SK-N-MC (cell line): ENCODE results near the gene PMAIP1.

Experiments used
- DNase-seq: peaks from one replicate; pipeline ENCODE4 v3.0.0-alpha.2; 2011; ENCODE audit warnings: low read depth, low spot score
- H3K27ac ChIP-seq: fragments of 200-600 bp; sonication (generic); 2 replicates; pipeline ENCODE4 v1.5.1; 2016; ENCODE audit warnings: mixed run types
- H3K36me3 ChIP-seq: fragments of 200-600 bp; sonication (generic); 2 replicates; pipeline ENCODE4 v1.6.1; 2017; ENCODE audit warnings: antibody characterized with exemption, low read length, mixed read lengths; ENCODE audit not compliant: insufficient read depth
- H3K4me3 ChIP-seq: fragments of 200-600 bp; sonication (generic); 2 replicates; pipeline ENCODE4 v1.5.1; 2016
- H3K9ac ChIP-seq: fragments of 200-600 bp; sonication (generic); 2 replicates; pipeline ENCODE4 v1.8.0; 2017; ENCODE audit warnings: mixed run types, mixed read lengths; ENCODE audit not compliant: insufficient read length
- H3K9me3 ChIP-seq: fragments of 200-600 bp; sonication (generic); 2 replicates; pipeline ENCODE4 v1.6.1; 2017; ENCODE audit warnings: low read depth, mild to moderate bottlenecking, antibody characterized with exemption, low read length, moderate library complexity, mixed read lengths
- EZH2 ChIP-seq: fragments of 200-600 bp; sonication (generic); IDR thresholded peaks from one replicate; pipeline ENCODE4 v1.6.1; 2017; ENCODE audit warnings: antibody characterized with exemption
- FOXP2 ChIP-seq: optimal IDR thresholded peaks from 2 replicates; pipeline ENCODE3; 2011; ENCODE audit warnings: mild to moderate bottlenecking, moderate library complexity; ENCODE audit not compliant: insufficient read depth; ENCODE audit errors: extremely low read length, control extremely low read depth
- POLR2AphosphoS5 ChIP-seq: IDR thresholded peaks from 2 replicates; pipeline ENCODE4 v1.6.1; 2012; ENCODE audit warnings: mild to moderate bottlenecking, low read depth, low read length, borderline replicate concordance

Gene PMAIP1

GRCh38 chr18:59905686-59906091 is 5.9 kb downstream of the PMAIP1 start:
- Histone ChIP-seq H3K9ac (no peak overlapping the region), H3K27ac (no peak overlapping the region), H3K9me3 (no peaks in the 10 kb centered on the region), H3K36me3 (peaks cover 18% of the 10 kb centered on the region), H3K4me3 (no peak overlapping the region)
- DNase-seq = no peak
- TF ChIP-seq EZH2 = no peak
- no peak for TF ChIP-seq POLR2AphosphoS5

DNA sequence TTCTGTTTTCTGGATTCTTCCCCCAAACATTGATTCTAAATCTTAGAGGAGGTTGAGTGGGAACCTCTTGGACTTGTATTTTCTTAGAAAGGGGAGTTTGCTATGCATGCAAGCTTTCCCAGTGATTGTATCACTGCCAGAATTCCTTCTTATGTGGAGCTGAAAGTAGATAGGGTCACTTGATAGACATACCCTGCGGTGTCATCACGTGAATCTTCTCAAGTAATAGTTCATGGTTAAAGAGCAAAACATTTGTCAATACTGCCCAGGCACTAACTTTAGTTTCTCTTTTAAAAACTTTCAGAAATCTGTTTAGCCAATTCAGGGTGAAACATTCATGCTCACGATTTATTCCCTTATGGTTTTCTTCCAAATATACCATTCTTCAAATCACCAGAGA is 6.4 kb downstream of the PMAIP1 start:
- no peaks in the 10 kb centered on the region for H3K9me3 ChIP-seq
- no peak overlapping the region for H3K9ac ChIP-seq
- DNase-seq = no peak
- no peak overlapping the region for H3K4me3 ChIP-seq
- H3K36me3 ChIP-seq = peaks cover 18% of the 10 kb centered on the region
- no peak overlapping the region for H3K27ac ChIP-seq
- TF ChIP-seq EZH2 (no peak), FOXP2 (no peak), POLR2AphosphoS5 (no peak)

DNA sequence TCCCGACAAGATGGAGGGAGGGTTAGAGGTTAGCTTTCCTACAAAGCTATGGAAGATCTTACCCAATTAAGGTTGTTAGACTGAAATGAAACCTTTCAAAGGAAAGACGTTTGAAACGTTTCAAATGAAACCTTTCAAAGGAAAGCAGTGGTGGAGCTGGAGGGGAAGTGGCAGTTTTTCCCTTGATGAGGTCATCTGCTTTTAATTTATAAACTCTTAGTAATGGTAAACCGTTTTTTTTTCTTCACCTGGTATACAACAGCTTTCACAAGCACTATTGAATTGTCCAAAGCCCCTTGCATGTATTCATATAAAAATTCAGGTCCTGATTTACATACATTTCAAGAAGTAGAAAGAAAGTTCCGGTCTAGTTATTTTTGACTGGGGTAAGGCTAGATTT is 7.4 kb downstream of the PMAIP1 start:
- Histone ChIP-seq H3K9ac (no peak overlapping the region), H3K27ac (no peak overlapping the region), H3K4me3 (no peak overlapping the region), H3K36me3 (peaks cover 15% of the 10 kb centered on the region), H3K9me3 (no peaks in the 10 kb centered on the region)
- DNase-seq = no peak
- TF ChIP-seq FOXP2 = no peak
- no peak for TF ChIP-seq POLR2AphosphoS5
- TF ChIP-seq EZH2 = no peak

GRCh38 chr18:59907660-59908059 is 7.9 kb downstream of the PMAIP1 start:
- H3K4me3 ChIP-seq = no peak overlapping the region
- no peak overlapping the region for H3K9ac ChIP-seq
- no peak overlapping the region for H3K27ac ChIP-seq
- H3K36me3 ChIP-seq = peaks cover 10% of the 10 kb centered on the region
- no peak for DNase-seq
- no peaks in the 10 kb centered on the region for H3K9me3 ChIP-seq
- TF ChIP-seq POLR2AphosphoS5 (no peak), EZH2 (no peak), FOXP2 (no peak)

DNA sequence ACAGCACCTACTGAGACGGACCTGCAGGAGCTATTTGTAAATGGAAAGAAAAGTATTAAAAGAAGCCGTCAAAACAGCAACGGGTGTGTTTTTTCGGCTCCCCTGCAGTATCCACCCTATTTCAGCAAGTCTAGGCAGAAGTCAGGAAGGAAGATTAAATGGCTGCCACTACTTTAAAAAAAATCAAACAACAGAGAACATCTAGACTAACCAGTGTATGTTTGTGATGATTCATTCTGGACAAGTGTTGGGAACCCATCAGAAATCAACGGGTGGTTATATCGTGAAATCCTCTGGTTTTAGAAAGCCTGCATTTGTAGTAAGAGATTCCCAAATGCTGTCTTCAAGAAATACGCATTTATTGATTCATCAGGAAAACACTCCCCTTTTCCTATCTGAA is 9.0 kb downstream of the PMAIP1 start:
- Histone ChIP-seq H3K36me3 (peaks cover 3% of the 10 kb centered on the region; the same call in 1 of the 2 replicates), H3K27ac (no peak overlapping the region), H3K9me3 (no peaks in the 10 kb centered on the region), H3K9ac (no peak overlapping the region), H3K4me3 (no peak overlapping the region)
- no peak for DNase-seq
- TF ChIP-seq FOXP2 = no peak
- no peak for TF ChIP-seq POLR2AphosphoS5

DNA sequence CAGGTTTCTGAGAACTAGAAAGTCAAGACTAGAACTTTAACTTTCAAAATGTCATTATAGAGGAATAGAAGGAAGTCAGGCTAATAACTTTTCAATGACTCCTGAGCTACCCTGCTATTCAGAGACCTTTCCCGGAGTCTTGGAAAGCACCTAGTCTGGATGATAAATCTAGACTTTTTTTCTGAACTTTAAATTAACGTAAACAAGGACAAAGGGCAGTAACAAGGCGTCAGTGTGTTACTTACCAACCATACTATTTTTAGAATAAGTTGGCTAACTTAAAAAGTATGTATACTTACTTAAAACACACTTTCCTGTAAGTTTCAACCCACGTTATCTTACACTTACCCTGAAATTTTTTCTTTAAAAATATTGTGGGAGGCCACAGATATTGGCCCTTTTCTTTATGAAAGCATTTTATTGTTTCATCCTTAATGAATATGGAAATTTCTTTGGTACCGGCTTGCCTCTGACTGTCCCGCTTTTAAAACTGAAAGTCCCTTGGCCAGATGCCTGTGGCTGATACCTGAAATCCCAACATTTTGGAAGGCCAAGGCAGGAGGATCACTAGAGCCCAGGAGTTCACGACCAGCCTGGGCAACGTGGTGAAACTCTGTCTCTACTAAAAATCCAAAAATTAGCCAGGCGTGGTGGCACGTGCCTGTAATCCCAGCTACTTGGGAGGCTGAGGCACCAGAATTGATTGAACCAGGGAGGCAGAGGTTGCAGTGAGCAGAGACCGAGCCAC is 9.7 kb downstream of the PMAIP1 start:
- Histone ChIP-seq H3K36me3 (no peaks in the 10 kb centered on the region), H3K27ac (no peak overlapping the region), H3K9me3 (no peaks in the 10 kb centered on the region), H3K4me3 (no peak overlapping the region), H3K9ac (no peak overlapping the region)
- TF ChIP-seq EZH2 = no peak
- no peak for TF ChIP-seq FOXP2
- no peak for TF ChIP-seq POLR2AphosphoS5
- no peak for DNase-seq

DNA sequence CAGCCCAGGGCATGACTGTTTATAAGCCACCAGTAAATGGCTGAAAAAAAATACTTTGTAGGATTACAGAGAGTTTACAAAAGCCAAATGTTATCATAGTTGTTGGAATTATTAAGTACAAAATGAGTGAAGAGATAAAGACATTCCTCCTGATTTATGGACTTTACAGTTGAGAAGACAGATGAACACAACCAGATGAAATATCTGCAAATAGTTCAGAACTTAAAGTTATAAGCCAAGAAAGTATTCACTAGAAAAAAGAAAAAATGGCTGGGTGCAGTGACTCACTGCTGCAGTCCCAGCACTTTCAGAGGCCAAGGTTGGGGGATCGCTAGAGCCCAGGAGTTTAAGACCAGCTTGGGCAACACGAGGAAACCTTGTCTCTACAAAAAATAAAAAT is 11.2 kb downstream of the PMAIP1 start:
- H3K27ac ChIP-seq = no peak overlapping the region
- H3K9me3 ChIP-seq = no peaks in the 10 kb centered on the region
- no peak overlapping the region for H3K9ac ChIP-seq
- no peak for DNase-seq
- TF ChIP-seq POLR2AphosphoS5 = no peak
- TF ChIP-seq FOXP2 = no peak
- TF ChIP-seq EZH2 = no peak
- no peak overlapping the region for H3K4me3 ChIP-seq
- H3K36me3 ChIP-seq = no peaks in the 10 kb centered on the region

DNA sequence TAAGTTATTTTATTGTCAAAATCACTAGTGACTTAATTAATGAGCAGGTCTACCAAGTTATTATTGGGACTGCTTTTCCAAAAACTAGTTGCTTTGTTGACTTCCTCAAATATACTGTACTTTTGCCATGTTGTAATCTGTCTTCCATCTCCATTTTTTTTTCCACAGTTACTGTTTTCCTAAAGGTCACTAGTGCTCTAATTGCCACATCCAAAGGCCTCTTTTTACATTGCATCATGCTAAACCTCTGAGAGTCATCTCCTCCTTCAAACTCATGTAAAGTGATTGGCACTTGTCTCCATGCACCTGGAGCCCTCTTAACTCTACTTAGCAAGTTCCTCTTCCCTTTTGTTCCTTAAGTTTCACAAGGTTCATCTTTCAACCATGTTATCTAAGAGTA is 11.8 kb downstream of the PMAIP1 start:
- no peak for DNase-seq
- TF ChIP-seq POLR2AphosphoS5 = no peak
- no peak for TF ChIP-seq FOXP2
- TF ChIP-seq EZH2 = no peak
- no peak overlapping the region for H3K9ac ChIP-seq
- H3K4me3 ChIP-seq = no peak overlapping the region
- H3K9me3 ChIP-seq = no peaks in the 10 kb centered on the region
- H3K27ac ChIP-seq = no peak overlapping the region
- no peaks in the 10 kb centered on the region for H3K36me3 ChIP-seq

DNA sequence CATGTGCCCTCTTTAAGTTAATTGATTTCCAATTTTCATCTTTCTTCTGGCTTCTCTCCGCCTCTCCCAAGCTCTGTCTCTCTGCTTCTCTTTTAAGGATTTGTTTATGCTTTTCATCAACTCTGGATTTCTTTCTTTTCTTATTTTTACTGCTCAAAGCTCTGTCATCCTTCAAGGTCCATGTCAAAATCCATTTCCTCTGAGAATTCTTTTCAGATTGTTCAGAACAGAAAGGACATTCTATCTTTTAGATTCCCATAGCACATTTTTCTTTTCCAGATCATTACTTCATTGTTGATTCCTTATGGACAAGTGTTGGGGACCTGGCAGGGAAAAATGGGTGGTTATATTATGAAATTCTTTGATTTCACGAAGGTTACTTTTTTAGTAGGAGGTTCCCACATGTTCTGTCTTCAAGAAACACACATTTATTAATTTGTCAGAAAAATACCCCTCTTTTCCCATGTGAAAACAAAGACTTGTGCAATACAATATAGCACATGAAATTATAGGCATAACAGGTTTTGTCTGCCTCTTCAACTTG is 12.3 kb downstream of the PMAIP1 start:
- H3K9me3 ChIP-seq = no peaks in the 10 kb centered on the region
- no peak overlapping the region for H3K27ac ChIP-seq
- no peak for DNase-seq
- H3K4me3 ChIP-seq = no peak overlapping the region
- H3K9ac ChIP-seq = no peak overlapping the region
- no peaks in the 10 kb centered on the region for H3K36me3 ChIP-seq
- TF ChIP-seq FOXP2 = no peak
- no peak for TF ChIP-seq POLR2AphosphoS5
- no peak for TF ChIP-seq EZH2
